ENCODE results near the gene AMOTL1. TPM values are rescaled to one million over a fixed set of nuclear protein-coding genes. Genes with fewer than 3 reads are reported as not detected.
A peak's percentile ranks its signal among the peaks of the same experiment; 100 is the strongest.
"Not testable (repeated sequence)": the region's sequence is repeated elsewhere in the genome, so short reads cannot be mapped to it uniquely, and the experiment has no call there.

Gene AMOTL1
- polyA plus RNA-seq, 1 donor (not counting 4 experiments of a cell fraction or from before 2014, with no cell fraction given), result 86.5 TPM

- FAIRE-seq, result no peak
- H3K27ac ChIP-seq (ENCODE audit: control insufficient read depth, insufficient read depth, low read length), result no peak overlapping the region
- dilution Hi-C loops (cut with MboI; ENCODE audit: extremely low pct_ligation_motif_present, low sequenced_read_pairs), result no loop called here
- peaks cover 30 to 55% of the 10 kb centered on the region in 2 experiments for H3K36me3 ChIP-seq (ENCODE audit: control insufficient read depth in 2 of 2, extremely low read depth in 1 of 2, insufficient read depth in 2 of 2, low read length in 2 of 2)
- H3K4me1 ChIP-seq (ENCODE audit: control insufficient read depth, extremely low read depth, insufficient read depth, low read length), result peaks cover 42% of the 10 kb centered on the region
- peaks cover 44% of the 10 kb centered on the region for H3K79me2 ChIP-seq (ENCODE audit: control insufficient read depth, insufficient read depth, low read length)
- no peak for TF ChIP-seq CTCF (optimal IDR thresholded peaks at IDR 0.05 in 1 of 3, IDR thresholded peaks at IDR 0.05 in 1 of 3, conservative IDR thresholded peaks at IDR 0.05 in 1 of 3; ENCODE audit: extremely low read depth in 1 of 3, insufficient read depth in 2 of 3, low read length in 3 of 3)
- TF ChIP-seq EZH2 (IDR thresholded peaks at IDR 0.05; ENCODE audit: low read length), result no peak
- H3K9me3 ChIP-seq (ENCODE audit: control insufficient read depth, low read depth, low read length), result no peaks in the 10 kb centered on the region
- H3K4me3 ChIP-seq (ENCODE audit: control insufficient read depth in 2 of 3, extremely low read depth in 1 of 3, insufficient read depth in 2 of 3, low read depth in 1 of 3, low read length in 3 of 3), result no peak overlapping the region
- H3K4me2 ChIP-seq (ENCODE audit: control insufficient read depth, extremely low read depth, insufficient read depth, low read depth, low read length), result no peak overlapping the region
- no peaks in the 10 kb centered on the region for H3K27me3 ChIP-seq (ENCODE audit: control insufficient read depth, extremely low read depth, insufficient read depth, low read length)
- H2AFZ ChIP-seq (ENCODE audit: control insufficient read depth, low read length), result no peak overlapping the region
- no peak for DNase-seq (ENCODE audit: low read depth, low spot score)
- peaks cover 3% of the 10 kb centered on the region for H4K20me1 ChIP-seq (ENCODE audit: control insufficient read depth, extremely low read depth, insufficient read depth, low read length)
- H3K9ac ChIP-seq (ENCODE audit: control insufficient read depth, extremely low read depth, insufficient read depth, low read length), result no peak overlapping the region
- no peaks in the 10 kb centered on the region for H3K9me1 ChIP-seq (ENCODE audit: control insufficient read depth, extremely low read depth, insufficient read depth, low read length)
Measured at GRCh38 chr11:94849839-94850238, 81.7 kb downstream of the AMOTL1 start.

DNA sequence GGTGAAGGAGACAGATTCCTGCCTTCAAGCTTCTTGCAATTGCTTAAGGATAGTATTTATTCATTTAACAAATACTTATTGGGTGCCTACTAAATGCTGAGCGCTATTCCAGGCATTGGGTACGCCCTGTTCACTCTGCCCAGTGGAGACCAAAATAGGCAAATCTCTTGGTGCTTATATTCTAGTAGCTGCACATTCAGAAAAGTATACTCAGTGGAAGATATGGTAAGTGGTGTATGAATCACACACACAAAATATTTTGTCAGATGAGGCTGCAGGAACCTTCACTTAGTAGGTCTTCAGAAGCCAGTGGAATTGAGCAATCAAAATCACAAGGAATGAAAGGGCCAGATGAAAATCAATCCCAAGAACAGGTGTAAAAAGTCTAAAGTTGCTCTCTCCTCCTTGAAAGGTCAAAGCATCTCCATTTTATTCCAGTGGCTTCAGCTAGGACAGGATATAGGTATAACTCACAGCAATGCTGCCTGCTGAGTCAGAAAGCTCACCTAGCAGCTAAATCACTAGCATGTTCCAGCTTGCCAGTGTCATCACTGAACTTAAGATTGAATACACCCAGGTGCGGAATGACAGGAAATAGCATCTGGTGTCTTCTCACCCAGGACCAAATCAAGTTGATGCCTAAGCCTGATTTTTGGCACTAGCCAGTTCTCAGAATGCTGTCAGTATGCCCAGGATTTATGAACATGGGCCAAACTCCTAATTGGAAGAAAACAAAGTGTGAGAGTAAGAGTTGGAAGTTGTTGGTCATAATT lies 83.9 kb downstream of the AMOTL1 start:
- no peak for TF ChIP-seq CTCF (optimal IDR thresholded peaks at IDR 0.05 in 1 of 3, IDR thresholded peaks at IDR 0.05 in 1 of 3, conservative IDR thresholded peaks at IDR 0.05 in 1 of 3; ENCODE audit: extremely low read depth in 1 of 3, insufficient read depth in 2 of 3, low read length in 3 of 3)
- TF ChIP-seq EZH2 (IDR thresholded peaks at IDR 0.05; ENCODE audit: low read length), result no peak
- peaks cover 35% of the 10 kb centered on the region for H3K79me2 ChIP-seq (ENCODE audit: control insufficient read depth, insufficient read depth, low read length)
- DNase-seq (ENCODE audit: low read depth, low spot score) (peak; percentile 88), FAIRE-seq (peak; percentile 99)
- H3K27ac ChIP-seq (ENCODE audit: control insufficient read depth, insufficient read depth, low read length), result peak overlapping the region; percentile 71
- no peak overlapping the region for H3K9ac ChIP-seq (ENCODE audit: control insufficient read depth, extremely low read depth, insufficient read depth, low read length)
- H4K20me1 ChIP-seq (ENCODE audit: control insufficient read depth, extremely low read depth, insufficient read depth, low read length), result peaks cover 3% of the 10 kb centered on the region
- H3K9me1 ChIP-seq (ENCODE audit: control insufficient read depth, extremely low read depth, insufficient read depth, low read length), result peaks cover 2% of the 10 kb centered on the region
- peak overlapping the region; percentile 38 for H3K4me2 ChIP-seq (ENCODE audit: control insufficient read depth, extremely low read depth, insufficient read depth, low read depth, low read length)
- no peak overlapping the region for H2AFZ ChIP-seq (ENCODE audit: control insufficient read depth, low read length)
- H3K27me3 ChIP-seq (ENCODE audit: control insufficient read depth, extremely low read depth, insufficient read depth, low read length), result no peaks in the 10 kb centered on the region
- dilution Hi-C loops (cut with MboI; ENCODE audit: extremely low pct_ligation_motif_present, low sequenced_read_pairs), result no loop called here
- H3K36me3 ChIP-seq (ENCODE audit: control insufficient read depth in 2 of 2, extremely low read depth in 1 of 2, insufficient read depth in 2 of 2, low read length in 2 of 2), result peaks cover 37 to 58% of the 10 kb centered on the region in 2 experiments
- H3K4me3 ChIP-seq (ENCODE audit: control insufficient read depth in 2 of 3, extremely low read depth in 1 of 3, insufficient read depth in 2 of 3, low read depth in 1 of 3, low read length in 3 of 3), result peak overlapping the region in 1 of 3 experiments; percentile 22
- no peaks in the 10 kb centered on the region for H3K9me3 ChIP-seq (ENCODE audit: control insufficient read depth, low read depth, low read length)
- peaks cover 29% of the 10 kb centered on the region for H3K4me1 ChIP-seq (ENCODE audit: control insufficient read depth, extremely low read depth, insufficient read depth, low read length)

DNA sequence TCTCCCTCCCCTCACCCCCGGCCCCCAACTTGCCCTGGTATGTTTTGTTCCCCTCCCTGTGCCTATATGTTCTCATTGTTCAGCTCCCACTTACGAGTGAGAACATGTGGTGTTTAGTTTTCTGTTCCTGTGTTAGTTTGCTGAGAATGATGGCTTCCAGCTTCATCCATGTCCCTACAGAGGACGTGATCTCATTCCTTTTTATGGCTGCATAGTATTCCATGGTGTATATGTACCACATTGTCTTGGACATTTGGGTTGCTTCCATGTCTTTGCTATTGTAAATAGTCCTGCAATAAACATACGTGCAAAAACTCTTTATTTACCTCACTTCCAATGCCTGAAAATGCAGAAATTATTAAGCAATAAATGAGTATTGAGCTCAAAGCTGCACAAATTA lies 85.1 kb downstream of the AMOTL1 start:
- H4K20me1 ChIP-seq (ENCODE audit: control insufficient read depth, extremely low read depth, insufficient read depth, low read length); H3K9ac ChIP-seq (ENCODE audit: control insufficient read depth, extremely low read depth, insufficient read depth, low read length); FAIRE-seq; DNase-seq (ENCODE audit: low read depth, low spot score); H2AFZ ChIP-seq (ENCODE audit: control insufficient read depth, low read length); H3K27me3 ChIP-seq (ENCODE audit: control insufficient read depth, extremely low read depth, insufficient read depth, low read length); dilution Hi-C loops (cut with MboI; ENCODE audit: extremely low pct_ligation_motif_present, low sequenced_read_pairs); H3K9me3 ChIP-seq (ENCODE audit: control insufficient read depth, low read depth, low read length); H3K4me3 ChIP-seq (ENCODE audit: control insufficient read depth in 2 of 3, extremely low read depth in 1 of 3, insufficient read depth in 2 of 3, low read depth in 1 of 3, low read length in 3 of 3); H3K27ac ChIP-seq (ENCODE audit: control insufficient read depth, insufficient read depth, low read length); H3K4me2 ChIP-seq (ENCODE audit: control insufficient read depth, extremely low read depth, insufficient read depth, low read depth, low read length); H3K9me1 ChIP-seq (ENCODE audit: control insufficient read depth, extremely low read depth, insufficient read depth, low read length): not testable (repeated sequence)
- H3K79me2 ChIP-seq (ENCODE audit: control insufficient read depth, insufficient read depth, low read length), result peaks cover 26% of the 10 kb centered on the region
- H3K36me3 ChIP-seq (ENCODE audit: control insufficient read depth in 2 of 2, extremely low read depth in 1 of 2, insufficient read depth in 2 of 2, low read length in 2 of 2), result peaks cover 43 to 63% of the 10 kb centered on the region in 2 experiments
- peaks cover 29% of the 10 kb centered on the region for H3K4me1 ChIP-seq (ENCODE audit: control insufficient read depth, extremely low read depth, insufficient read depth, low read length)

All from keratinocyte (primary cell).